ELF-1 (cell line): ENCODE data around the gene ZNF18.
"Not testable (repeated sequence)": the region's sequence is repeated elsewhere in the genome, so short reads cannot be mapped to it uniquely, and the experiment has no call there.

ENCODE experiments used
- DNase-seq: peaks from one replicate; pipeline ENCODE4 v3.0.0-alpha.2; 2016; ENCODE audit warnings: low read depth, low spot score

Gene ZNF18

DNA sequence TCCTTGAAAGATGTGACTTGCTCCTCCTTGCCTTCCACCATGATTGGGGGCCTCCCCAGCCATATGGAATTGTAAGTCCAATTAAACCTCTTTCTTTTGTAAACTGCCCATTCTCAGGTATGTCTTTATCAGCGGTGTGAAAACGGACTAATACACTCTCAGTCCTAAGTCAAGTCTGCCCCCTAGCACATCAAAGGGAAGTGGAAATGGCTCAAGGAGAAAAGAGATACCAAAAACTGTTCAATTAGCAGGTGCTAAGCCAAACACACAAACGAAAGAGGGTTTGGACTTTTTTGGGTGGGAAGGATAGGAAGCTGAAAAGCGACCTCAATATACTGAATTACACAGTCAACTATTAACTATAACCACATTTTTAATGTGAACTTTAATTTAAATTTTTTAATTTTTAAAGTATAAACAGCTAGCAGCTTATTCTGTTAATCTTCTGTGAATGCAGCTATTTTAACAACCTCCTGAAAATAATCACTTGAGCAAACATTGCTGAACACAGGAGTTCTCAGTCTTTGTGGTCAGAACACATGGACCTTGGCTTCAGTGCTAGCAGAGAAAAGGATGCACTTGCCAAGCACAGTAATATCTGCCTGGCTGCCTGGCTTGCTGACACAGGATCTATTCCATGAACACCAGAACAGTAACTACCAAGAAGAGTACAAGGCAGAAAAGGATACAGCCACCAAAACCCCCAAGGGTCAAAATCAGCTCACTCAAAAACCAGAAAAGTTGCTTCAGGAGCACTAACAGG is 10.9 kb downstream of the ZNF18 start:
- DNase-seq: no peak

DNA sequence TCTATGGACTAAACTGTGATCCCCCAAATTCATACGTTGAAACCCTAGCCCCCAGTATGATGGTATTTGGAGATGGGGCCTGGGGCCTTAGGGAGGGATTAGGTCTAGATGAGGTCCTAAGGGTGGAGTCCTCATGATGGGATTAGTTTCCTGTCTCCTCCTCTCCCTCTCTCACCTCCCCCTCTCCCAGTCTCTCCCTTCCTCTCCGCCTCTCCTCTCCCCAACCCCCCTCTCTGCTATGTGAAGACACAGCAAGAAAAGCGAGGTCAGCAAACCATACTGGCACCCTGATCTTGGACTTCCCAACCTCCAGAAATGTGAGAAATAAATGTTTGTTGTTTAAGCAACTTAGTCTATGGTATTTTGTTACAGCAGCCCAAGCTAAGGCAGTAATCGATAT is 15.4 kb downstream of the ZNF18 start:
- DNase-seq: no peak

DNA sequence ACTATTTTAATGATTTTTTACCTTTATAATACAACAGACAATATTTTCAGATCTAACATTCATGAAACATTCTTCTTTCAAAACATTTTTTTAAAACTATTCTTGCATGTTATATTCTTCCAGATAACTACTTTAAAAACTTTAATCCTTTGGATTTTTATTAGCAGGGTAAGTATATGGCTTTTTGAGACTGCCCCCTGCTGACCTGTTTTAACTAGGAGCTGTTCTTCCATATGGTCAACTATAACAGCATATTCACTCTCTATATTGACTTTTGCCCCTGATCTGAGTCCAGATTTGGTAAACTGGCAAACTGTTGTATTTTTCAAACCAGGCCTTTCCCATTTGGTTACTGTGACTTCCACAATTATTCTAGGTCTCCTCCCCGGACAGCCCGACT is 16.5 kb downstream of the ZNF18 start:
- no peak for DNase-seq

DNA sequence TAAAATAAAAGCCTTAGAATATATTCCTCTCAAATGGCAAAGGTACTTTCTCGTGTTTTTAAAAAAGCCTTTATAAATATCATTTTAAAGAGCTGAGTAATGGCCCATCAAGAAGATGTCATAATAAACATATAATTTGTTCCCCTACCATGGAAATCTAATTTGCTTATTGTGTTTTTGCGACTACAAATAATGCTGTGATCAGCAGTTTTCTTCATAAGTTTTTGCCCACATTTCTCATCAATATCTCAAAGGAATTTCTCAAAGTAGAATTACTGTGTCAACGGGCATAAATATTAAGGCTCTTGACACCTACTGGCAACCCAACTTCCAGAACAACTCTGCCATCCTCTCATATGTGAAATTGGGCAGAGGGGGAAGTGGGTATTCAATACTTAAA is 17.5 kb downstream of the ZNF18 start:
- no peak for DNase-seq

DNA sequence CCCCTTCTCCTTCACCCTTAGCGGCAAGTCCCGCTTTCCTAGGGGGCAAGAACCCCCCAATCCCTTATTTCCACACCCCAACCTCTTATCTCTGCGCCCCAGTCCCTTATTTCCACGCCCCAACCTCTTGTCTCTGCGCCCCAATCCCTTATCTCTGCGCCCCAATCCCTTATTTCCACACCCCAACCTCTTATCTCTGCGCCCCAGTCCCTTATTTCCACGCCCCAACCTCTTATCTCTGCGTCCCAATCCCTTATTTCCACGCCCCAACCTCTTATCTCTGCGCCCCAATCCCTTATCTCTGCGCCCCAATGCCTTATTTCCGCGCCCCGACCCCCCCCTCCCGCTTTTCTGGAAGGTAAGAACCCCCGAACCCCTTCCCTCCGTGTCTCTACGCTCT is 24.5 kb downstream of the ZNF18 start:
- DNase-seq: not testable (repeated sequence)

DNA sequence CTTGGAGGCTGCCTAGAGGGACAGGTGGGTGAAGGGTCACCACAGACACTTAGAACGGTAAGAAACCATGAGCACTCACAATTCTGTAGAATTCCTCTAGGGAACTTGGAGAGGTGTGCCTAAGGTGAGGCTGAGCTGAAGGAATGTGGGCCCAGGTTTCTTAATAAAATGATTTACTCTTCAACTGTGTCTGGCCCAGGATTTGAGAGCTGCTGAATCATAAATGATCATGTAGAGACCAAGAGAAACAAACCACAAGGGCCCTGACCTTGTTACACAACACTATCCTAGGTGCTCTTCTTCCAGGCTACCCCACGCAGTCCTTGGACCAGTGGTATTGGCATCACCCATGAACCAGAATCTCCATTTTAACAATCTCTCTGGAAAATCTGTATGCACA is 27.7 kb downstream of the ZNF18 start:
- DNase-seq: no peak

DNA sequence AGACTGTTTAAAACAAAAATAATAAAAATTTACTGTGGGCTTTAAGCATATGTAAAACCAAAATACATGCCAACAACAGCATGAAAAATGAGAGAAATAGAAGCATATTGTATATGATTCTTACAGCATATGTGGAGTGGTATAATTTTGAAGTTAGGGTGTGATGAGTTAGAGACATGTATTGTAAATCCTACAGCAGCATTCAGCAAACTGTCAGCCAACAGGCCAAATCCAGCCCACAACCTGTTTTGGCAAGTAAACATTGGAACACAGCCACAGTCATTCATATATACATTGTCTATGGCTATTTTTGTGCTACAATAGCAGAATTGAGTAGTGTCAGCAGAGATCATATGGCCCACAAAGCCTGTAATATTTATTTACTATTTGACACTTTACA is 42.3 kb downstream of the ZNF18 start:
- DNase-seq: no peak

DNA sequence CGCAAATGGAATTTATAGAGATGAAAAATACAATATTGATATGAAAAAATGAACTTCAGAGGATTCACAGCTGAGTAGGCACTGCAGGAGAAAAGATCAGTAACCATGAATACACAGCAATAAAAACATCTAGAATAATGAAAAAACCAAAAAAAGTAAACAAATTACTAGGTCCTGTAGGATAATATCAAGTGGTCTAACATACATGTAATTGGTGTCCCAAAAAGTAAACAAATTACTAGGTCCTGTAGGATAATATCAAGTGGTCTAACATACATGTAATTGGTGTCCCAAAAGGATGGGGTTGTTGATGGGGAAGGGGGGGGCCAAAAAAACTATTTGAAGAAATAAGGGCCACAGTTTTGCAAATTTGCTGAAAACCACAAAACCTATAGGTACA is 43.4 kb downstream of the ZNF18 start:
- DNase-seq: no peak

DNA sequence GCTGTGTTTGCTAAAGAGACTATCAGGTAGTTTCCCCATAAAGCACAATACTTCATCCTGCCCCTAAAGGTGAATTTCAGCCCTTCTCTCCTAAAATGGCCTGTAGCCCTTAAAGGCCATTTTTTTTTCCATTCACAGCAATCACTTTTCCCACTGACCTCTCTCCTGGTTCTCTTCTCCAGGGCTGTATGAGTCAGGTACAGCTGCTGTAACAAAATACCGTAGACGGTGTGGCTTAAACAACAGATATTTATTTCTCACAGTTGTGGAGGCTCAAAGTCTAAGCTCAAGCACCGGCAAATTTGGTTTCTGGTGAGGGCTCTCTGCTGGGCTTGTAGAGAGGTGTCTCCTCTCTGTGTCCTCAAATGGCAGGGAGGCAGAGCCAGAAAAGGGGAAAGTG is 44.7 kb downstream of the ZNF18 start:
- no peak for DNase-seq

DNA sequence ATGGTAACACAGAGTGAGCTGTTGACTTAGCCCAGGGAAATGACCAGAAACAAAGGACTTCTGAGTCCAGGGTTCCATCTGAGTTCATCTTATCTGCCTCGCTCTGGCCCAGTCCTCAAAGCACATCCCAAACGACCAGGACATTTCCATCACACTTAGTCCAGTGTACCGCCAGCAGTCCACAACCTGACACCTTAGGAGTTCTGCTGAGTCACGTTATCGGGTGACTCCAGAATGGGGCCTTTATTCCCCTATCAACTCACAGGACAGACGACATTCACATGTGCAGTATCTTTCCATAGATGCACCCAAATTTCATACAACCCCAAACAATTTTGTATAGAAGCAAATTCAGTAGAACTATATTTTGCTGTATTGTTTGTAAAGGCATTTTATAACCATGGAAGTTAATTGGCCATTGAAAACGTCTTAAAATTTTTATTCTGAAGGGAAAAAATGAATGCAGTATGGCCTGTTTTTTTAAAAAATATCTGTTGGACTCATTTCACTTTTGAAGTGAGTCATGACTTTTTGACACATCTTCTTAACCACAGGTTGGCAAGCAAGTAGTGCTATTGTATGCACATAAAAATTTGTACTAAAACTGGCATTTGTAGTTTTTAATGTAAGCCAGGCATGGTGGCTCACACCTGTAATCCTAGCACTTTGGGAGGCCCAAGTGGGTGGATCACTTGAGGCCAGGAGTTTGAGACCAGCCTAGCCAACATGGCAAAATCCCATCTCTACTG is 46.3 kb downstream of the ZNF18 start:
- no peak for DNase-seq

DNA sequence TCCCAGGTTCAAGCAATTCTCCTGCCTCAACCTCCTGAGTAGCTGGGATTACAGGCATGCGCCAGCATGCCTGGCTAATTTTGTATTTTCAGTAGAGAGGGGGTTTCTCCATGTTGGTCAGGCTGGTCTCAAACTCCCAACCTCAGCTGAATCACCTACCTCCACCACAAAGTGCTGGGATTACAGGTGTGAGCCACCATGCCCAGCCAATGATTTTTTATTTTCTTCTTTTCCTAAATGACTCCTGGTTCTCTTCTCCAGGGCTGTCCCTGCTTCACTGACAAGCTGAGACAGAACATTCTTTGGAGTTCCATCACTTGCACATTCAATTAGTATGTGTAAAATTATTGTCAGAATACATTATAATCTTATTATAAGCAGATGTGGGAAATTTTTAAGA is 47.7 kb downstream of the ZNF18 start:
- DNase-seq: not testable (repeated sequence)

DNA sequence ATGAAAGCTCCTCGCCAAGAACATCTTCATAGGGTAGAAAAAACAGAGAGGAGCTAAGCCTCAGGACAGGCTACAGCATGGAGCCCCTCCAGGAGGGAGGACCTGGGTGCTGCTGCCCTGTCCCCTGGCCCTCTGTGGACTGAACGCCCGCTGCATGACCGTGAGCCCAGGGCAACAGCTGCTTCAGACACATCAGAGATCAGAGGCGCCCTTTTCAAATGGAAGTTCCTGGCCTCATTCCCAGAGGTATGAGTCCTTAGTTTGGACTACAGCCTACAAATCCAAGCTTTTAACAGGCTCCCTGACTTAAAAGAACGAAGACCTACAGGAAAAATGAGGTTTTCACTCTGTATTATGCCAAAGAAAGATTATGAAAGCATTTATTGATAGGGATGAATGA is 48.5 kb downstream of the ZNF18 start:
- no peak for DNase-seq

DNA sequence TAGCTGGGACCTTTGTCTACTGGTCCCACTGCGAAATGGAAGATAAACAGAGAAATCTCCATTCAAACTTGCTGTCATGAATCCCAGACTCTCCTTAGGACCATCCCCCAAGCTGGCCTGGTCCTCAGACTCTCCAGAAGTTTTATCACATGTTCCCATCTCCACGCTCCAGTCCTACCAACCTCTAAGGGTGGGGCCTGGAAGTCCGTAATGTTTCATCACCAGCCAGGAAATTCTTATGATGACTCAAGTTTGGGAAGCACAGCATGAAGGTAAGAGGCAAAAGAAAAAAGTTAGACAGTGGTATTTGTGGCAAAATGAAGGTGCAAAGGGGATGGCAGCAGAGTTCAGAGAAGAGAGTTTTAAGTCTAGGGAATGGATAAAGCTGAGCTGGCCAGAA is 52.7 kb downstream of the ZNF18 start:
- DNase-seq: no peak

DNA sequence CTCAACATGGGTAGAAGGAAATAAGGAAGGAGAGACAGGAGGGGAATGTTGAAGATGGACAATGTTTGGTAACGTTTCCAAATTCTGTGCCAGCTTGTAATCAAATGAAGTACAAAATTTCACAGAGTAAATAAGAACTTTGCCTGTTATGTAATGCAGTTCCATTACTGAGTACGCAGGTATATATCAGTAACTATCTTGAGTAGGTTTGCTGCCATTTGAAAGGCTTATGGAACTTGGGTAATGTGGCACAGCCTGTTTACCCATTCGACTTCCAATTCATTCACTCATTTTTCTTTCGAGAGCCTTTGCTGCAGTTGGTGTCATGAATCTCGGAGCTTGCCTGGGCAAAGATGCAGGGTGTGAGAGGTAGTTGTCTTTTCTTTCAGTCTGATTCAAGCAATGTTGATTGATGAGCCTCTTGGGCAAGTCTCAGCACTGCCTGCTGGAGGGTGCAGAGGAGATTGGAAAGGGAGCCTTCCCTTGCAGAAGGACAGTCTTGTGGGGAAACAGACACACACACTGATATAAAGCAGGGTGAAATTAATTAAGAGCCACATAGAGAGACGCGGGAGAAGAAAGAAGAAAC is 53.4 kb downstream of the ZNF18 start:
- no peak for DNase-seq

DNA sequence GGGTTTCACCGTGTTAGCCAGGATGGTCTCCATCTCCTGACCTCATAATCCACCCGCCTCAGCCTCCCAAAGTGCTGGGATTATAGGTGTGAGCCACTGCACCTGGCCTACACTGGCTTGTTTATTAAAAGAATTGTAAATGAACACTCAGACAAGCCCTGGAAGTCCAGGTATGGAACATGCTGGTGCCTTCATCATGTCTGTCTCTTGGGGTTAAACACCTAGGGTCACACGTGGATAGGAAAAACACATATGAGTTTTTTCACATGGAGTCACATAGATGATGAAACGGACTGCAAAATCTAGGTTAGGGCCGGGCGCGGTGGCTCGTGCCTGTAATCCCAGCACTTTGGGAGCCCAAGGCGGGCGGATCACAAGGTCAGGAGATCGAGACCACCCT is 54.2 kb downstream of the ZNF18 start:
- DNase-seq: not testable (repeated sequence)

DNA sequence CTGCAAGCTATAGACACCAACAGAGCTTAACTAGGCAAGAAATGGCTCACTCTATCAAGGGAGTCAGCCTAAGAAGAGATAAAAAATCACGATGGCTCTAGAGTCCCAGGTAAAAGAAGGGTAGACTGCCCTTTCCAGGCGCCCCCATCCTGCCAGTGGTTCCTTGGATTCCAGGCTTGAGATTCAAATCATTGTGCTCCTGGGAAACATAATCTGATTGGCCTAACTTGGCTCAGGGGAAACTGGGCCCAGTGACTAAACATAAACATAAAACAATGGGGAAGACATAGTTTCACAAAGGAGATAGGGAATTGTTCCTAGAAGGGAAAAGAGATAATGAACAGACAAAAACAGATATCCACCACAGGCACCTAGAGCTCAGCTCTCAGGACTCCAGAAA is 56.4 kb downstream of the ZNF18 start:
- DNase-seq: no peak

DNA sequence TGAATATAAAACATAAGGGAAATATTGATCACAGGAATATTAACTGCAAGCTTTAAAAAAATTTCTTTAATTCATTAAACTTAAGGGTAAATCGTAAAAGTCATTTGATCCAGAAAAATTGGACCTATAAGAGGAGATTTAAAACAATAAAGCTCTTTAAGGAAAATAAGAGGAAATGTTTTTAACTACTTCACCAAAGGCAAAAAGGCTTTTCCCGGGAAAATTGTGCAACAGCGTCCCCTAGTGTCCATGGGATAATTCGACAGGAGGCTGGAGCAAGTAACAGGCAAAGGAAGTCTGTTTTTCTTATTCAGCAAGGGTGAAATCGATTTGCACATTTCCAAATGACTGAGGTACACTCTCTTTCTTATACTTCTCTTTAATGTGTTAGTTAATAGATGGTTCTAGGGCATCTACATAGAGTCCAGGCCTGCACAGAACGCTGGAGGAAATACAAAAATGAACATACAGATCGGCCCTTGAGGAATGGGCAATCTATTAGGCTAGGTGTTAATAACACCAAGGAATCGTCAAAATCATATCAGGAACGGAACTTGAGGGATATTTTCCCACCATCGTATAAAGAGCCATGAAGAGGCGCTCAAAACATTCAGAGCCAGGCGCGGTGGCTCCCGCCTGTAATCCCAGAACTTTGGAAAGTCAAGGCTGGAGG is 61.4 kb downstream of the ZNF18 start:
- DNase-seq: peak; percentile 54

DNA sequence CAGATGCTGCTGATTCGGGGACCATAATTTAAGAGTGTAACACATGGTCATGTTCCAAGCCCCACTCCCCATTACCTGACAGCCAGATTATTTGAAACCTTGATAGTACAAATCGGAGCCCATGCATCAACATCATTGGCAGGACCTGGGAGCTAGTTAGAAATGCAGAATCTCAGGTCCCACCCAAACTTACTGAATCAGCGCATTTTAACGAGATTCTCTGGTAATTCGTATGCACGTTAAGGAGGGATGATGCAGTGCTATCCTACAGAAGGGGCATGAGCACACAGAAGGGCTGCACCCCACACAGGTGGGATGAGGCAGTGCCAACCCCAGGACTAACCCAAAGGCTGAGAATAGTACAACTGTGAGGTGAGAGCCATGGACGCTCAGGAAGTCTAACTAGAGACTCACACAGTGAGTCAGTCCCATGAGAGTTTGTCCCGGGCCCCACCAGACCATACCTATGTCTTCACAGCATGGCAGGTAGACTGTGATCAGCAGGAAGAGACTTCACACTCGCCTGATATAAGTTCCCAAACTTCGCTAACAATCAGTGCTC is 64.9 kb downstream of the ZNF18 start:
- DNase-seq: no peak

DNA sequence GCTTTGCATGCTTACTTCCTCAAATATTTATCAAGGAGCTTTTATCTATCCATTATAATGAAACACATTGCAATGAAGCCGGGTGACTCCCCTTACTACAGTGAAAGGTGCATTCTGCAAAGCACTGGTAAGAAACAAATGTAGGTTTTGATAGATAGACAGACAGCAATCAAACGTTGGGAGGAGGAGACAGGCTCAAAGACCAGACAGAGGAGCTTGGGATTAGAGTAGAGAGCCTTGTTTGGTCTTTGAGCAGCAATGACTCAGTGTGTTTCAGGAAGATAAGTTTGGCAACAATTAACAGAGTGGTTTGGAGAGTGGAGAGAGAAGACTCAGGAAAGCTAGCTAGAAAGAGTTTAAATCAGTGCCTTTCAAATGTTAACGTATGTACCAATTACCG is 68.8 kb downstream of the ZNF18 start:
- DNase-seq: peak; percentile 30
